Measurements from ENCODE around the gene ADCY4. TPM values are rescaled to one million over a fixed set of nuclear protein-coding genes. Genes with fewer than 3 reads are reported as not detected.

The ADCY4 gene
- total RNA-seq, 2 donors from 2014 or later = 10.6 to 14.8 TPM

GRCh38 chr14:24369907-24370687, 35.2 kb upstream of the ADCY4 start:
- DNase-seq = no peak
- TF ChIP-seq CTCF (IDR thresholded peaks at IDR 0.05) = no peak
- no peak for TF ChIP-seq POLR2A (IDR thresholded peaks at IDR 0.05)
- H3K4me3 ChIP-seq = no peak overlapping the region
- no peak for ATAC-seq
- 76 to 80% methylated on average over 3 to 32 of the region's 32 CpGs for WGBS, 2 donors
- no peaks in the 10 kb centered on the region for H3K36me3 ChIP-seq (replicated peaks in 1 of 2; ENCODE audit: insufficient read depth in 1 of 2, low read depth in 2 of 2)
- H3K4me1 ChIP-seq = peaks cover 26% of the 10 kb centered on the region
- no peaks in the 10 kb centered on the region for H3K9me3 ChIP-seq
- H3K27ac ChIP-seq = no peak overlapping the region
- intact Hi-C loops (cut with DNase I) = loop anchor here (5.0 kb wide), 2 partner anchors 42 to 62 kb away; no protein-coding TSS in a partner anchor
- no peaks in the 10 kb centered on the region for H3K27me3 ChIP-seq

DNA sequence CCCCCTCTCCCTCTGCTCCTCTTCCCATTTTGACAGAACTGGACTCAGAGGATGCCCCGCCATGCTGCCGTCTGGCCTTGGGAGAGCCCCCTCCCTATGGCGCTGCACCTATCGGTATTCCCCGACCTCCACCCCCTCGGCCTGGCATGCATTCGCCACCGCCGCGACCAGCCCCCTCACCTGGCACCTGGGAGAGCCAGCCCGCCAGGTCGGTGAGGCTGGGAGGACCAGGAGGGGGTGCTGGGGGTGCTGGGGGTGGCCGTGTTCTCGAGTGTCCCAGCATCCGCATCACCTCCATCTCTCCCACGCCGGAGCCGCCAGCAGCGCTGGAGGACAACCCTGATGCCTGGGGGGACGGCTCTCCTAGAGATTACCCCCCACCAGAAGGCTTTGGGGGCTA, 34.6 kb upstream of the ADCY4 start:
- intact Hi-C loops (cut with DNase I) = no loop called here
- Histone ChIP-seq H3K27me3 (no peaks in the 10 kb centered on the region), H3K27ac (peak overlapping the region in 2 of 4 donors; percentile 65 to 90), H3K36me3 (replicated peaks in 1 of 2; ENCODE audit: insufficient read depth in 1 of 2, low read depth in 2 of 2) (no peaks in the 10 kb centered on the region), H3K9me3 (no peaks in the 10 kb centered on the region), H3K4me3 (no peak overlapping the region), H3K4me1 (peaks cover 28% of the 10 kb centered on the region)
- TF ChIP-seq CTCF (IDR thresholded peaks at IDR 0.05) (no peak), POLR2A (IDR thresholded peaks at IDR 0.05) (no peak)
- DNase-seq = no peak
- WGBS, 2 donors = 87 to 88% methylated on average over 13 to 20 of the region's 20 CpGs
- no peak for ATAC-seq

DNA sequence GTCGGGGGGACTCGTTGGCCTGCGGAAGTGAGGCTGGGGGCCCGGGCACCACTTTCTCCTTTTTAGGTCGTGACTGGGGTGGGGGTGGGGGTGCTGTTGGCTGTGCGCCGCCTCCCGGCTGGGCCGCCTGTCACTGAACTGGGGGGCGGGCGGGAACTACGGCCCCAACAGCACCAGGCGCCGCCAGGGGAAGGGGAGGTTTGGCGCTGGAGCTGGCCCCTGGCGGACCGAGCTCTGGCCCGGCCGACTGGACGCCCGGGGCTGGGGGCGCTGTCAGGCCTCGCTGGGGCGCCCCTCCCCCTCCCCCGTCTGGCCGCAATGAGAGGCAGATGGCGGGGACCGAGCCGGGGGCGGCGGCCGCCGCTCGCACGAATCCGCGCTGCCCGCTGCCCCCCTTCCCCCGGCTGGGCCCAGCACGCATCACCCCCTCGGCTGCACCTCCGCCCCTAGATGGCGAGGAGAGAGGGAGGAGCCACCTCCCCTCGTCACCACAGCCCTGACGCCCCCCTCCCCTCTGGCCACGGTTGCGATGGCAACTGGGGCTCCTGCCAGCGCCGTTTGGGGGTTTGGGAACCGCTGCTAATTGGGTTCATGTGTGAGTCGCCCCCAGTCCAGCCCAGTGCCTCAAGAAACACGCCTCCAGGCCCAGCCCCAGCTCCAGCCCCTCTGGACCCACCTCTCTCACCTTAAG, 33.8 kb upstream of the ADCY4 start:
- Histone ChIP-seq H3K4me1 (peaks cover 28% of the 10 kb centered on the region), H3K4me3 (peak overlapping the region in 1 of 2 donors; percentile 11), H3K9me3 (no peaks in the 10 kb centered on the region), H3K36me3 (replicated peaks in 1 of 2; ENCODE audit: insufficient read depth in 1 of 2, low read depth in 2 of 2) (no peaks in the 10 kb centered on the region), H3K27me3 (no peaks in the 10 kb centered on the region), H3K27ac (peak overlapping the region; percentile 60 to 90 (median 70))
- DNase-seq (peak; percentile 34 to 60 (median 44)), ATAC-seq (no peak)
- TF ChIP-seq CTCF (IDR thresholded peaks at IDR 0.05) (no peak), POLR2A (IDR thresholded peaks at IDR 0.05) (peak in 2 of 3 donors; percentile 12 to 29)
- intact Hi-C loops (cut with DNase I) = no loop called here
- 12 to 21% methylated on average over 9 to 32 of the region's 52 CpGs for WGBS, 2 donors

DNA sequence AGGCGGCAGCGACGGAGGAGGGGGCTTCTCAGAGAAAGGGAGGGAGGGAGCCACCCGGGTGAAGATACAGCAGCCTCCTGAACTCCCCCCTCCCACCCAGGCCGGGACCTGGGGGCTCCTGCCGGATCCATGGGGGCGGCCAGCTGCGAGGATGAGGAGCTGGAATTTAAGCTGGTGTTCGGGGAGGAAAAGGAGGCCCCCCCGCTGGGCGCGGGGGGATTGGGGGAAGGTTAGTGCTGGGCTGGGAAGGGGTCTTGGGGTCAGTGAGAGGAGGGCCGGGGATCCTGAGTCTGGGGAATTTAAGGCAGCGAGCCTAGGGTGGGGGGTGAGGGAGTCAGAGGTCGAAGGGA, 33.3 kb upstream of the ADCY4 start:
- no peaks in the 10 kb centered on the region for H3K9me3 ChIP-seq
- no peaks in the 10 kb centered on the region for H3K36me3 ChIP-seq (replicated peaks in 1 of 2; ENCODE audit: insufficient read depth in 1 of 2, low read depth in 2 of 2)
- H3K27ac ChIP-seq = peak overlapping the region; percentile 60 to 90 (median 70)
- H3K4me1 ChIP-seq = peaks cover 28% of the 10 kb centered on the region
- ATAC-seq = no peak
- WGBS, 2 donors = 9 to 11% methylated on average over 10 to 14 of the region's 15 CpGs
- no peak for TF ChIP-seq CTCF (IDR thresholded peaks at IDR 0.05)
- no peak for TF ChIP-seq POLR2A (IDR thresholded peaks at IDR 0.05)
- intact Hi-C loops (cut with DNase I) = no loop called here
- no peaks in the 10 kb centered on the region for H3K27me3 ChIP-seq
- DNase-seq = peak in 1 of 4 donors; percentile 28
- H3K4me3 ChIP-seq = peak overlapping the region in 1 of 2 donors; percentile 11

Measured in body of pancreas (tissue), 4 donors.